ENCODE data around the gene TRAPPC2L.

- TF ChIP-seq CTCF (IDR thresholded peaks at IDR 0.05): no peak
- no peak for TF ChIP-seq CDX4 (CRISPR knock-in tag; IDR thresholded peaks at IDR 0.05; ENCODE audit: borderline replicate concordance)
- TF ChIP-seq MAX (CRISPR knock-in tag; IDR thresholded peaks at IDR 0.05): no peak; the same call in none of the 2 replicates
- no peak for TF ChIP-seq ZNF423 (CRISPR knock-in tag; IDR thresholded peaks at IDR 0.05)
- peak; percentile 87; the same call in 1 of the 2 replicates for TF ChIP-seq JUN (CRISPR knock-in tag; IDR thresholded peaks at IDR 0.05)
- 0 out of 2 replicates have a peak, but pooled peaks have one; percentile 66 for TF ChIP-seq KAT7 (CRISPR knock-in tag; IDR thresholded peaks at IDR 0.05; ENCODE audit: borderline replicate concordance)
- peak; percentile 56; the same call in 1 of the 2 replicates for TF ChIP-seq ZNF232 (CRISPR knock-in tag; IDR thresholded peaks at IDR 0.05)
- no peak; the same call in 1 of the 2 replicates for TF ChIP-seq TCF7 (CRISPR knock-in tag; IDR thresholded peaks at IDR 0.05; ENCODE audit: low read depth)
- TF ChIP-seq PRRX2 (CRISPR knock-in tag; IDR thresholded peaks at IDR 0.05): no peak
- TF ChIP-seq ATF3 (CRISPR knock-in tag; conservative IDR thresholded peaks at IDR 0.05): no peak
- TF ChIP-seq NR3C1 (CRISPR knock-in tag; conservative IDR thresholded peaks at IDR 0.05; ENCODE audit: low read depth): no peak
- no peak for TF ChIP-seq E2F1 (CRISPR knock-in tag; IDR thresholded peaks at IDR 0.05)
- TF ChIP-seq USF1 (CRISPR knock-in tag; IDR thresholded peaks at IDR 0.05): peak; percentile 89
- no peak; the same call in 1 of the 2 replicates for TF ChIP-seq TEAD4 (CRISPR knock-in tag; IDR thresholded peaks at IDR 0.05)
Observed at GRCh38 chr16:88810912-88811768, 45.8 kb upstream of the TRAPPC2L start.

Data from WTC11 (cell line).